ENCODE measurements around the gene ZNF524.

Gene ZNF524

GRCh38 chr19:55616395-55616875 lies 16.3 kb downstream of the ZNF524 start:
- no peak overlapping the region for H3K4me3 Mint-ChIP-seq

GRCh38 chr19:55617426-55617825 lies 17.3 kb downstream of the ZNF524 start:
- H3K27me3 Mint-ChIP-seq: no peaks in the 10 kb centered on the region
- H3K27ac Mint-ChIP-seq: peak overlapping the region; percentile 26
- peaks cover 25% of the 10 kb centered on the region for H3K4me1 Mint-ChIP-seq (ENCODE audit: low read depth)
- no peaks in the 10 kb centered on the region for H3K9me3 Mint-ChIP-seq
- no peak overlapping the region for H3K4me3 Mint-ChIP-seq
- peaks cover 38% of the 10 kb centered on the region for H3K36me3 Mint-ChIP-seq (ENCODE audit: low read depth)

More at GRCh38 chr19:55616395-55616875, 16.3 kb downstream of the ZNF524 start:
- Mint-ChIP-seq H3K27me3 (no peaks in the 10 kb centered on the region), H3K4me1 (ENCODE audit: low read depth) (peaks cover 35% of the 10 kb centered on the region), H3K27ac (no peak overlapping the region), H3K9me3 (no peaks in the 10 kb centered on the region), H3K36me3 (ENCODE audit: low read depth) (peaks cover 38% of the 10 kb centered on the region)

- peaks cover 29% of the 10 kb centered on the region for H3K36me3 Mint-ChIP-seq (ENCODE audit: low read depth)
- H3K4me3 Mint-ChIP-seq: no peak overlapping the region
- no peaks in the 10 kb centered on the region for H3K9me3 Mint-ChIP-seq
- no peaks in the 10 kb centered on the region for H3K27me3 Mint-ChIP-seq
- no peak overlapping the region for H3K27ac Mint-ChIP-seq
- H3K4me1 Mint-ChIP-seq (ENCODE audit: low read depth): peaks cover 24% of the 10 kb centered on the region
These were observed 18.3 kb downstream of the ZNF524 start for GRCh38 chr19:55618426-55618825.

GRCh38 chr19:55619286-55619685 lies 19.2 kb downstream of the ZNF524 start:
- peak overlapping the region; percentile 19 for H3K27ac Mint-ChIP-seq

GRCh38 chr19:55620410-55621204 lies 20.5 kb downstream of the ZNF524 start:
- Mint-ChIP-seq H3K36me3 (ENCODE audit: low read depth) (peaks cover 29% of the 10 kb centered on the region), H3K9me3 (no peaks in the 10 kb centered on the region), H3K27ac (peak overlapping the region; percentile 29), H3K27me3 (peaks cover 3% of the 10 kb centered on the region), H3K4me3 (peak overlapping the region; percentile 23), H3K4me1 (ENCODE audit: low read depth) (peaks cover 40% of the 10 kb centered on the region)

More at GRCh38 chr19:55619286-55619685, 19.2 kb downstream of the ZNF524 start:
- Mint-ChIP-seq H3K36me3 (ENCODE audit: low read depth) (peaks cover 29% of the 10 kb centered on the region), H3K4me3 (no peak overlapping the region), H3K4me1 (ENCODE audit: low read depth) (peaks cover 31% of the 10 kb centered on the region), H3K9me3 (no peaks in the 10 kb centered on the region), H3K27me3 (no peaks in the 10 kb centered on the region)

- peaks cover 29% of the 10 kb centered on the region for H3K36me3 Mint-ChIP-seq (ENCODE audit: low read depth)
- peaks cover 45% of the 10 kb centered on the region for H3K4me1 Mint-ChIP-seq (ENCODE audit: low read depth)
- no peaks in the 10 kb centered on the region for H3K9me3 Mint-ChIP-seq
- no peak overlapping the region for H3K4me3 Mint-ChIP-seq
- no peak overlapping the region for H3K27ac Mint-ChIP-seq
- H3K27me3 Mint-ChIP-seq: peaks cover 3% of the 10 kb centered on the region
These were observed 21.2 kb downstream of the ZNF524 start for GRCh38 chr19:55621205-55621672.

- no peaks in the 10 kb centered on the region for H3K9me3 Mint-ChIP-seq
- H3K27ac Mint-ChIP-seq: no peak overlapping the region
- peaks cover 27% of the 10 kb centered on the region for H3K36me3 Mint-ChIP-seq (ENCODE audit: low read depth)
- no peak overlapping the region for H3K4me3 Mint-ChIP-seq
- H3K27me3 Mint-ChIP-seq: peaks cover 4% of the 10 kb centered on the region
- peaks cover 50% of the 10 kb centered on the region for H3K4me1 Mint-ChIP-seq (ENCODE audit: low read depth)
These were observed 21.7 kb downstream of the ZNF524 start for GRCh38 chr19:55621673-55622231.

- H3K27ac Mint-ChIP-seq: no peak overlapping the region
- no peak overlapping the region for H3K4me3 Mint-ChIP-seq
- H3K4me1 Mint-ChIP-seq (ENCODE audit: low read depth): peaks cover 55% of the 10 kb centered on the region
- H3K36me3 Mint-ChIP-seq (ENCODE audit: low read depth): peaks cover 22% of the 10 kb centered on the region
- H3K27me3 Mint-ChIP-seq: peaks cover 8% of the 10 kb centered on the region
- no peaks in the 10 kb centered on the region for H3K9me3 Mint-ChIP-seq
These were observed 22.3 kb downstream of the ZNF524 start for GRCh38 chr19:55622242-55622969.

GRCh38 chr19:55623130-55623529 lies 23.0 kb downstream of the ZNF524 start:
- Mint-ChIP-seq H3K36me3 (ENCODE audit: low read depth) (peaks cover 18% of the 10 kb centered on the region), H3K4me3 (no peak overlapping the region), H3K9me3 (no peaks in the 10 kb centered on the region), H3K27ac (no peak overlapping the region), H3K4me1 (ENCODE audit: low read depth) (peaks cover 55% of the 10 kb centered on the region), H3K27me3 (peaks cover 8% of the 10 kb centered on the region)

GRCh38 chr19:55623561-55623960 lies 23.5 kb downstream of the ZNF524 start:
- Mint-ChIP-seq H3K9me3 (no peaks in the 10 kb centered on the region), H3K36me3 (ENCODE audit: low read depth) (peaks cover 18% of the 10 kb centered on the region), H3K4me1 (ENCODE audit: low read depth) (peaks cover 55% of the 10 kb centered on the region), H3K27me3 (peaks cover 8% of the 10 kb centered on the region), H3K4me3 (peak overlapping the region; percentile 82), H3K27ac (no peak overlapping the region)

GRCh38 chr19:55624109-55625003 lies 24.3 kb downstream of the ZNF524 start, which contains the start of gene ZNF784:
Gene ZNF784 (minus strand): TSS chr19:55624566. CDS start chr19:55624561, 5 bp downstream.
- Mint-ChIP-seq H3K4me1 (ENCODE audit: low read depth) (peaks cover 54% of the 10 kb centered on the region), H3K27me3 (peaks cover 8% of the 10 kb centered on the region), H3K9me3 (no peaks in the 10 kb centered on the region), H3K4me3 (peak within 1 kb of the TSS; percentile 82), H3K36me3 (ENCODE audit: low read depth) (peaks cover 16% of the 10 kb centered on the region), H3K27ac (peak within 1 kb of the TSS; percentile 88)

GRCh38 chr19:55625004-55625326 lies 24.9 kb downstream of the ZNF524 start:
- Mint-ChIP-seq H3K9me3 (no peaks in the 10 kb centered on the region), H3K4me1 (ENCODE audit: low read depth) (peaks cover 47% of the 10 kb centered on the region), H3K27ac (peak overlapping the region; percentile 88), H3K27me3 (peaks cover 8% of the 10 kb centered on the region), H3K4me3 (peak overlapping the region; percentile 82), H3K36me3 (ENCODE audit: low read depth) (peaks cover 10% of the 10 kb centered on the region)

- H3K9me3 Mint-ChIP-seq: no peaks in the 10 kb centered on the region
- peak overlapping the region; percentile 52 for H3K4me3 Mint-ChIP-seq
- peaks cover 8% of the 10 kb centered on the region for H3K27me3 Mint-ChIP-seq
- no peaks in the 10 kb centered on the region for H3K36me3 Mint-ChIP-seq (ENCODE audit: low read depth)
- H3K4me1 Mint-ChIP-seq (ENCODE audit: low read depth): peaks cover 35% of the 10 kb centered on the region
- no peak overlapping the region for H3K27ac Mint-ChIP-seq
These were observed 26.3 kb downstream of the ZNF524 start for GRCh38 chr19:55626350-55626749.

- peaks cover 38% of the 10 kb centered on the region for H3K4me1 Mint-ChIP-seq (ENCODE audit: low read depth)
- H3K4me3 Mint-ChIP-seq: no peak overlapping the region
- H3K27ac Mint-ChIP-seq: peak overlapping the region; percentile 29
- no peaks in the 10 kb centered on the region for H3K9me3 Mint-ChIP-seq
- H3K27me3 Mint-ChIP-seq: no peaks in the 10 kb centered on the region
- peaks cover 19% of the 10 kb centered on the region for H3K36me3 Mint-ChIP-seq (ENCODE audit: low read depth)
These were observed 32.4 kb downstream of the ZNF524 start for GRCh38 chr19:55632463-55632834.

Measured in stimulated activated naive CD8-positive, alpha-beta T cell treated with anti-CD3 and anti-CD28 coated beads, Interleukin-15, Interleukin-2, amounts not matched to agents 100 ng/mL and 50 ng/mL, for 24 hours (primary cell).